Femur (tissue), 1 donor: ENCODE data around the gene LRRC25.
A peak's percentile ranks its signal among the peaks of the same experiment; 100 is the strongest.
"Not testable (repeated sequence)": the region's sequence is repeated elsewhere in the genome, so short reads cannot be mapped to it uniquely, and the experiment has no call there.

Experiments used
- DNase-seq: peaks from one replicate; pipeline ENCODE4 v3.0.0-alpha.2; 2017

The LRRC25 gene

DNA sequence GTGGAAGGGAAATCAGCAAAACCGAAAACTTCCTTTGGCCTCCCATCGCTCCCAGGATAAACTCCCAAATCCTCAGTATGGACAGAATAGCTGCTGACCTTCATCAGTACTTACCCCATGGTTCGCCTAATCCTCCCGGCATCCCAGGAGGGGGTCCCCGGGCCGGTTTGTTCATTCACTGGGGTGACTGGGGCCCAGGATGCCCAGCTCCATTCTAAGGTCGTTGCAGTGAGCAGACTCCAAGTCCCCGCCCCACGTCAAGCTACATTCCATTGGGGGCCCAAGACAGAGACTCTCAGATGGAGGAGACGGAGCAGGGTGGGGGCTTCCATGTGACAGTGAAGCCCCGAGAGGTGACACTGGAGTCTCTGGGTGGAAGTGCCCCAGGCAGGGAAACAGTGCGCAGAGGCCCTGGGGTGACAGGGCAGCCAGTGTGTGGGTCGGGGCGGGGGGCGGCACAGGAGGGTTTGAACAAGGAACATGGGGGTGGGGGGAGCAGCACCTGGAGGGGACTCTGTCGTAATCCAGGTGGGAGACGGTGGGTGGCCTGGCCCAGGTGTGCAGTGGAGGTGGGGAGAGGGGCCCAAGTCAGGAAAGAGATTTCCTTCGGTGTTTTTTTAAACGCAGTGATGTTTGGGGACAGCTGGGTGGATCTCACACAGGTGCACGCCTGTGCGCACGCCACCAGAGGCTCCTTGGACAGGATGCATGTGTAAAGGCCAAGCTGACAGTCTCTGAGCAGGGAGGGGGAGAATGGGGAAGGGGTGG, 26.9 kb upstream of the LRRC25 start:
- DNase-seq = no peak

DNA sequence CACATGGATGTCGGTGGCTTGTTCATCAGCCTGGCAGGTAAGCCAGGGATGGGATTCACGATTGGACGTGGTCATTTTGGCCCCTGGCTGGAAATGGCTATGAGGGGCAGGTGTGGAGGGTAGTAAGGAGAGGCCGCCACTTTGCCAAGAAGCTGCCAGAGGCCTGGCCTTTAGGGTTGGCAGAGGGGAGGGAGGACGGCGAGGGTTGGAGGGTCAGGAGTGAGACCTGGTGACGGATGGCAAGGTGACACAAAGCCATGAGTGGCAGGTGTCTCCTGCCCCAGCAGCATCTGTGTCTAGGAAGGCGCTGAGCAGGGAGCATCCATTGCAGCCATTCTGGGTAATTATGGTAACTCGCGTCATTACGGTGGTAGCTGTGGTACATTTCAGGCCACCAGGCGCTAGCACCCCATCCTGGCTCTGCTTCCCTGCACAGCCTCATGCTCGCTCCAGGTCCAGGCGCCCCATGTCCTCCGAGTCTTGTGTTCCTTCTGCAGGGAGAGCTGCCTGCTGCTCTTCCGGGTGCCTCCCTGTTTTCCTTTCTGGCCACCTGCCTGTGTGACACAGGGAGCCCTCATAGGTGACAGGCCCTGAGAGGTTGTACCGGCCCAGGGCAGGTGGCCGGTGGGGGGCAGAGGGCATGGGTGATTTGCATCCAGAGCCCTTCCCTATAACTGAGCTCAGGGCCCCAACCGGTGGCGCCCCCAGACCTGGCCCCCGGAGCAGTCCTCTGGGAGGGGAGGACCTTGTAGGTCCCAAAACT, 26.0 kb upstream of the LRRC25 start:
- DNase-seq = no peak

GRCh38 chr19:18422530-18423191, 25.2 kb upstream of the LRRC25 start:
- DNase-seq = no peak

DNA sequence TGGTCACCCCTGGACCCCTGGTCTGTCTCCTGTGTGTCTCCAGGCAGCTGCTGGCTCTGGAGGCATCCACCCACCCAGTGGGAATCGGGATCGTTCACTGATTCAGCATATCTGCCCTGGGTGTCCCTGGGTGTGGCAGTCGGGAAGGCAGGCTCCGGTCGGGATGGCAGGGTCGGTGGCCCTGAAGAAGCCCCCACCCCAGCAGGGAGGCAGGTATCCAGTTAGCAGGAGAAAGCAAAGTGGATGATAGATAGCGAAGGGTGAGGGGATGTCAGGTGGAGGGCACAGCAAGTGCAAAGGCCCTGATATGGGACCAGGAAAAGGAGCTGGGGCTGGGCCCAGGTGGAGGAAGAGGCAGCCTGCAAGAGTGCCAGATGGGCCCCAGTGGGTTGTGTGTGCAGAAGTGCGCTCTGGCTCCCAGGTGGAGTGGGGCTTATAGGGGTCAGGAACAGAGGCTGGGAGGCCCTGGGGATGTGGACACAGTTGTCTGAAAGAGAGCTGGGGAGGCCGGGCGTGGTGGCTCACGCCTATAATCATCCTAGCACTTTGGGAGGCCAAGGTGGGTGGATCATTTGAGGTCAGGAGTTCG, 24.0 kb upstream of the LRRC25 start:
- DNase-seq = no peak

GRCh38 chr19:18420930-18421329, 23.5 kb upstream of the LRRC25 start:
- peak; percentile 43 for DNase-seq

- peak; percentile 67 for DNase-seq
These were observed 22.5 kb upstream of the LRRC25 start for GRCh38 chr19:18419699-18420460.

- peak; percentile 87 for DNase-seq
These were observed 21.8 kb upstream of the LRRC25 start, which contains the start of gene SSBP4 for GRCh38 chr19:18419195-18419698. Gene SSBP4, plus strand, starts transcription at chr19:18419398. Its CDS starts 251 bp downstream, at chr19:18419649.

- DNase-seq = no peak
These were observed 21.2 kb upstream of the LRRC25 start for GRCh38 chr19:18418483-18419194.

- DNase-seq = no peak
These were observed 20.6 kb upstream of the LRRC25 start for GRCh38 chr19:18418029-18418482.

- peak; percentile 93 for DNase-seq
These were observed 20.0 kb upstream of the LRRC25 start for GRCh38 chr19:18417250-18418028.

- DNase-seq = peak; percentile 97
These were observed 19.4 kb upstream of the LRRC25 start for GRCh38 chr19:18416778-18417249.

DNA sequence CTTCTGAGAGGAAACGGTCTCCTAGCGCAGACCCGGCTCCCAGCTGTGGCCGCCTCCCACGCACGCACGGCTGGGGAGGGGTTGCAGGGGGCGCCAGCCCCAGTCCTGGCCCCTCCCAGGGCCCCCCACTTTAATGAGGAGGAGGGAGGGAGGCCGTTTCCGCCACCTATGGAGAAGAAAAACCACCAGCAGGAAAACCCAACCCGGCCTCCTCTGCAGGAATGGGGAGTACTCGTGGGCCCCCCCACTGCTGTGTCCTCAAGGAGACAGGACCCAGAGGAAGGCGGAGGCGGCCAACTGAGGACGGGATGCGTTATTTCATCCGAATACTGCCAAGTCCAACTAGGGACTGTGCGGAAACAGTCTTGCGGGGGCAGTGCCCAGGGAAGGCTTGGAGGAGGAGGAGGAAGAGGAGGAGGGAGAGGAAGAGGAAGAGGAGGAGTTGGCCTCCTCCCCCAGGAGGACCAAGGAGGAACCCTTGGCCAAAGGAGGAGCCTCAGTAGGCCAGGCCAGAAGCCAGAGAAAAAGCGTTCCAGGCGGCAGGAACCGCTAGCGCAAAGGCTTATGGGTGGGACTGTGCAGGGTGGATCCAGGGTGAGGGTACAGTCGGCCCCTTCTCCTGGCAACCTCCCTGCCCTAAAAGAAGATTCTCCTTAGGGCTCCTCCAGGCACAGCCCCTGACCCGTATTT, 17.9 kb upstream of the LRRC25 start:
- peak; percentile 90 for DNase-seq

DNA sequence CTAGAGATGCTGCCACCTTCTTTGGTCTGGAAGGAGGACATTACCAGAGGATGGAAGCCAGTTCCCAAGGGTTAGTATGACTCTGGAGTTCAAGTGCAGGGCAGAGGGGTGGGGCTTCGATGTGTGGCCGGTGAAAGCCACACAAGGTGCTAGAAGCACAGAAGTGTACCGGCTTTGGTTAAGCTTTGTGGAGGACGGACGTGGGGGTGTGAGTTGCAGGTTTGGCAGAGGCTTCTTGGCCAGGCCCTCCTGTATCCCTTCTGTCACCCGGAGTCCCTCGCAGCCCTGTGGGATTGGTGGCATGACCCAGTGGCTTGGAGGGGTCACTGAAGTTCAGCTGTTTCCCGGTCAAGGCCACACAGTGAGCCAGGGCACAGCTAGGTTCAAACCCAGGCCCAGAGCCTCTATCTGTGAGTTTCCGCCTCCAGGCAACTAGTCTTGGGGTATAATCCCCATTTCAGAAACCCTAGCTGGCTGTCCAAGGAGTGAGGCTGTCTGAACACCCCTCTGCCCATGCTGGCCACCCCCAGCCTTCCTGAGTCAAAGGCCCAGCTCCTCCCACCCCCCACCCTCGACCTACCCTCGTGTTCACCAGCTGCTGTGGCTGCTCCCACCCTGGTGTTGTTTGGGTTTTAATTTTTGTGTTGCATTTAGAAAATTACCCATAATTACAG, 17.2 kb upstream of the LRRC25 start:
- DNase-seq = no peak

GRCh38 chr19:18412610-18413239, 15.3 kb upstream of the LRRC25 start:
- no peak for DNase-seq

GRCh38 chr19:18408053-18408476, 10.6 kb upstream of the LRRC25 start:
- DNase-seq = no peak

- DNase-seq = no peak
These were observed 9.3 kb upstream of the LRRC25 start for GRCh38 chr19:18406749-18407148.

GRCh38 chr19:18405754-18406153, 8.3 kb upstream of the LRRC25 start:
- not testable (repeated sequence) for DNase-seq

DNA sequence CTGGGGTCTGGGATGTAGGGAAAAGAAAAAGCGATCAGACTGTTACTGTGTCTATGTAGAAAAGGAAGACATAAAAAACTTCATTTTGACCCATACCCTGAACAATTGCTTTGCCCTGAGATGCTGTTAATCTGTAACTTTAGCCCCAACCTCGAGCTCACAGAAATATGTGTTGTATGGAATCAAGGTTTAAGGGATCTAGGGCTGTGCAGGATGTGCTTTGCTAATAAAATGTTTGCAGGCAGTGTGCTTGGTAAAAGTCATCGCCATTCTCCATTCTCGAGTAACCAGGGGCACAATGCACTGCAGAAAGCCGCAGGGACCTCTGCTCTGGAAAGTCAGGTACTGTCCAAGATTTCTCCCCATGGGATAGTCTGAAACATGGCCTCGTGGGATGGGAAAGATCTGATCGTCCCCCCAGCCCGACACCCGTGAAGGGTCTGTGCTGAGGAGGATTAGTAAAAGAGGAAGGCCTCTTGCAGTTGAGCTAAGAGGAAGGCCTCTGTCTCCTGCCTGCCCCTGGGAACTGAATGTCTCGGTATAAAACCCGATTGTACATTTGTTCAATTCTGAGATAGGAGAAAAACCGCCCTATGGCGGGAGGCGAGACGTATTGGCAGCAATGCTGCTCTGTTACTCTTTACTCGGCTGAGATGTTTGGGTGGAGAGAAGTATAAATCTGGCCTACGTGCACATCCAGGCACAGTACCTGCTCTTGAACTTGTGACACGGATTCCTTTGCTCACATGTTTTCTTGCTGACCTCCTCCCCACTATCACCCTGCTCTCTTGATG, 5.2 kb upstream of the LRRC25 start:
- not testable (repeated sequence) for DNase-seq
